Gastroesophageal sphincter (tissue), 4 donors: ENCODE measurements around the gene CARS1. TPM values are rescaled to one million over a fixed set of nuclear protein-coding genes. Genes with fewer than 3 reads are reported as not detected.

Source experiments
- ATAC-seq: fragments of 150-250 bp; one replicate; pipeline ENCODE4 v1.9.1; 2016; ENCODE audit warnings: mild to moderate bottlenecking, moderate library complexity
- H3K27ac ChIP-seq, 4 donors: fragments of 200-600 bp; sonication (generic) in 3 of 4; 1 replicate in 3 of 4; 2 replicates in 1 of 4; pipeline ENCODE4 v1.5.1; 2016 to 2019
- H3K27me3 ChIP-seq: fragments of 200-600 bp; sonication (generic); one replicate; pipeline ENCODE4 v1.5.1; 2019
- H3K36me3 ChIP-seq, 2 donors: fragments of 200-600 bp; sonication (generic); one replicate each; pipeline ENCODE4 v1.5.1; 2019; ENCODE audit warnings: control low read depth in 1 of 2
- H3K4me1 ChIP-seq, 3 donors: fragments of 200-600 bp; sonication (generic); 1 replicate in 2 of 3; 2 replicates in 1 of 3; pipeline ENCODE4 v1.5.1; 2016 to 2019; ENCODE audit warnings: control low read depth in 2 of 3
- H3K4me3 ChIP-seq, 2 donors: fragments of 200-600 bp; sonication (generic); one replicate each; pipeline ENCODE4 v1.5.1; 2019; ENCODE audit warnings: mild to moderate bottlenecking in 1 of 2, moderate library complexity in 1 of 2
- H3K9me3 ChIP-seq, 3 donors: fragments of 200-600 bp; sonication (generic); one replicate each; pipeline ENCODE4 v1.5.1; 2017 to 2019; ENCODE audit warnings: control low read depth in 2 of 3
- CTCF ChIP-seq, 4 experiments: fragments of 200-600 bp in 2 of 4; fragments of 450-650 bp in 2 of 4; sonication (generic) in 1 of 4; IDR thresholded peaks; one replicate each; pipeline ENCODE4 v1.5.1; 2017 to 2019; ENCODE audit warnings: antibody characterized with exemption in 4 of 4, mild to moderate bottlenecking in 2 of 4, moderate library complexity in 2 of 4
- EP300 ChIP-seq: sonication (generic); formaldehyde crosslinking; IDR thresholded peaks from one replicate; pipeline ENCODE4 v1.6.1; 2017; ENCODE audit warnings: antibody characterized with exemption, mild to moderate bottlenecking
- POLR2A ChIP-seq, 2 donors: fragments of 450-650 bp; IDR thresholded peaks; one replicate each; pipeline ENCODE4 v1.6.1; 2017; ENCODE audit warnings: antibody characterized with exemption in 2 of 2, mild to moderate bottlenecking in 2 of 2, moderate library complexity in 1 of 2
- POLR2AphosphoS5 ChIP-seq: sonication (generic); formaldehyde crosslinking; IDR thresholded peaks from one replicate; pipeline ENCODE4 v1.6.1; 2017; ENCODE audit warnings: antibody characterized with exemption
- WGBS, 2 donors: methylation state at CpG; one replicate each; pipeline ENCODE4 v1.1.5; 2018; ENCODE audit warnings: low coverage in 1 of 2; 5-methylcytosine and 5-hydroxymethylcytosine counted together
- total RNA-seq, 4 donors: library from RNA; depleted of rRNA; stranded (reverse); fragments of >200 nt; gene quantifications; one replicate each; pipeline ENCODE4 v1.1.0, GENCODE V29; 2016

The CARS1 gene
- total RNA-seq: 10 to 100 TPM; 29.1 to 41.5 (median 31.2) TPM

- Histone ChIP-seq H3K4me3 (peak within 1 kb of the TSS; percentile 53 to 99), H3K4me1 (peaks cover 0 to 55% (median 8%) of the 10 kb centered on the region in 3 donors), H3K27ac (peak within 1 kb of the TSS; percentile 27 to 92 (median 86)), H3K9me3 (no peaks in the 10 kb centered on the region), H3K27me3 (no peaks in the 10 kb centered on the region), H3K36me3 (peaks cover 0 to 10% of the 10 kb centered on the region in 2 donors)
- WGBS, 2 donors: 20% methylated on average over 2 of the region's 68 CpGs; no CpG with 5 or more reads in 1 of the 2 donors
- TF ChIP-seq CTCF (IDR thresholded peaks at IDR 0.05) (peak in 2 of 4 experiments; percentile 20 to 26), EP300 (no peak), POLR2A (IDR thresholded peaks at IDR 0.05) (peak; percentile 58 to 60), POLR2AphosphoS5 (peak; percentile 84)
- ATAC-seq: peak; percentile 98
Observed at GRCh38 chr11:3057069-3057963, at the start of gene CARS1. Gene CARS1, minus strand, starts transcription at chr11:3057423. Its CDS starts 56 bp downstream, at chr11:3057367.

GRCh38 chr11:3105791-3106735 lies 48.8 kb upstream of the CARS1 start:
- H3K27me3 ChIP-seq: no peaks in the 10 kb centered on the region
- H3K9me3 ChIP-seq: no peaks in the 10 kb centered on the region
- ATAC-seq: no peak
- H3K27ac ChIP-seq: no peak overlapping the region
- peaks cover 0 to 9% (median 0%) of the 10 kb centered on the region in 3 donors for H3K4me1 ChIP-seq
- no peak overlapping the region for H3K4me3 ChIP-seq
- peaks cover 0 to 90% of the 10 kb centered on the region in 2 donors for H3K36me3 ChIP-seq
- TF ChIP-seq POLR2AphosphoS5: no peak
- no peak for TF ChIP-seq EP300
- no peak for TF ChIP-seq CTCF (IDR thresholded peaks at IDR 0.05)
- no peak for TF ChIP-seq POLR2A (IDR thresholded peaks at IDR 0.05)
- 89 to 90% methylated on average over 5 to 14 of the region's 41 CpGs for WGBS, 2 donors

- Histone ChIP-seq H3K27me3 (no peaks in the 10 kb centered on the region), H3K9me3 (no peaks in the 10 kb centered on the region), H3K4me1 (peaks cover 0 to 9% (median 0%) of the 10 kb centered on the region in 3 donors), H3K27ac (no peak overlapping the region), H3K36me3 (peaks cover 0 to 95% of the 10 kb centered on the region in 2 donors), H3K4me3 (no peak overlapping the region)
- TF ChIP-seq POLR2A (IDR thresholded peaks at IDR 0.05): no peak
- no peak for TF ChIP-seq POLR2AphosphoS5
- TF ChIP-seq CTCF (IDR thresholded peaks at IDR 0.05): no peak
- TF ChIP-seq EP300: no peak
- WGBS, 2 donors: 89 to 100% methylated on average over 1 to 12 of the region's 23 CpGs
- no peak for ATAC-seq
Observed at GRCh38 chr11:3104961-3105790, 48.0 kb upstream of the CARS1 start.

- H3K27ac ChIP-seq: no peak overlapping the region
- peaks cover 0 to 95% of the 10 kb centered on the region in 2 donors for H3K36me3 ChIP-seq
- ATAC-seq: no peak
- TF ChIP-seq POLR2AphosphoS5 (no peak), EP300 (no peak), CTCF (IDR thresholded peaks at IDR 0.05) (no peak), POLR2A (IDR thresholded peaks at IDR 0.05) (no peak)
- WGBS, 2 donors: 88 to 94% methylated on average over 4 to 5 of the region's 22 CpGs
- no peaks in the 10 kb centered on the region for H3K27me3 ChIP-seq
- no peaks in the 10 kb centered on the region for H3K9me3 ChIP-seq
- H3K4me1 ChIP-seq: peaks cover 0 to 10% (median 0%) of the 10 kb centered on the region in 3 donors
- H3K4me3 ChIP-seq: no peak overlapping the region
Observed at GRCh38 chr11:3104051-3104714, 47.0 kb upstream of the CARS1 start.
